Neural cell (in vitro differentiated cells): Measurements from ENCODE around the gene PTGR3. TPM values are rescaled to one million over a fixed set of nuclear protein-coding genes. Genes with fewer than 3 reads are reported as not detected.

Source experiments
- H2AFZ ChIP-seq: fragments of 200-600, 300-800 bp; sonication (generic), shearing (Covaris generic); 2 replicates; pipeline ENCODE4 v1.6.0; 2014; ENCODE audit warnings: low read depth, mild to moderate bottlenecking, antibody characterized with exemption, low read length, moderate library complexity
- H3F3A ChIP-seq: fragments of 200-600 bp; shearing (Covaris generic); 2 replicates; pipeline ENCODE4 v1.6.1; 2016; ENCODE audit warnings: mild to moderate bottlenecking, moderate library complexity, mixed read lengths, antibody characterized with exemption, low read length; ENCODE audit not compliant: insufficient read depth, poor library complexity, severe bottlenecking
- H3K27ac ChIP-seq: fragments of 200-600, 300-800 bp; sonication (generic), shearing (Covaris generic); 2 replicates; pipeline ENCODE4 v1.5.1; 2014; ENCODE audit warnings: mild to moderate bottlenecking, low read length, moderate library complexity
- H3K27me3 ChIP-seq: fragments of 300-800, 200-600 bp; sonication (generic), shearing (Covaris generic); 2 replicates; pipeline ENCODE4 v1.6.0; 2014; ENCODE audit warnings: mild to moderate bottlenecking, low read depth, low read length, moderate library complexity; ENCODE audit not compliant: insufficient read depth
- H3K36me3 ChIP-seq: fragments of 300-800, 200-600 bp; sonication (generic), shearing (Covaris generic); 2 replicates; pipeline ENCODE4 v1.5.1; 2014; ENCODE audit warnings: mild to moderate bottlenecking, antibody characterized with exemption, low read length, moderate library complexity; ENCODE audit not compliant: insufficient read depth
- H3K4me2 ChIP-seq: fragments of 300-800, 200-600 bp; sonication (generic), shearing (Covaris generic); 2 replicates; pipeline ENCODE4 v1.6.0; 2014; ENCODE audit warnings: mild to moderate bottlenecking, low read length
- H3K4me3 ChIP-seq: fragments of 300-800, 200-600 bp; sonication (generic), shearing (Covaris generic); 2 replicates; pipeline ENCODE4 v1.5.1; 2014; ENCODE audit warnings: mild to moderate bottlenecking, low read length, moderate library complexity
- H3K79me2 ChIP-seq: fragments of 200-600 bp; shearing (Covaris generic); replicated peaks from 2 replicates; pipeline ENCODE4 v1.6.0; 2014; ENCODE audit warnings: mild to moderate bottlenecking, low read length, moderate library complexity; ENCODE audit not compliant: insufficient read depth
- H3K9ac ChIP-seq: fragments of 300-800, 200-600 bp; sonication (generic), shearing (Covaris generic); 2 replicates; pipeline ENCODE4 v1.6.1; 2016; ENCODE audit warnings: mild to moderate bottlenecking, low read length, mixed read lengths
- H3K9me2 ChIP-seq: fragments of 200-600 bp; shearing (Covaris generic); 2 replicates; pipeline ENCODE4 v1.6.1; 2016; ENCODE audit warnings: mild to moderate bottlenecking, low read length, mixed read lengths; ENCODE audit not compliant: insufficient read depth
- H3K9me3 ChIP-seq: fragments of 200-600, 300-800 bp; sonication (generic), shearing (Covaris generic); 2 replicates; pipeline ENCODE4 v1.6.1; 2016; ENCODE audit warnings: mild to moderate bottlenecking, mixed run types, low read length, moderate library complexity, mixed read lengths
- H4K20me1 ChIP-seq: fragments of 200-600 bp; shearing (Covaris generic); 2 replicates; pipeline ENCODE4 v1.6.1; 2016; ENCODE audit warnings: mild to moderate bottlenecking, mixed run types; ENCODE audit not compliant: insufficient read depth
- CTCF ChIP-seq: fragments of 450-650 bp; IDR thresholded peaks from 2 replicates; pipeline ENCODE4 v1.5.1; 2014; ENCODE audit warnings: antibody characterized with exemption, mild to moderate bottlenecking, moderate library complexity; ENCODE audit not compliant: poor library complexity, severe bottlenecking
- EP300 ChIP-seq: fragments of 450-650 bp; conservative IDR thresholded peaks from 2 replicates; pipeline ENCODE4 v1.6.1; 2014; ENCODE audit warnings: antibody characterized with exemption, mild to moderate bottlenecking, moderate library complexity; ENCODE audit not compliant: poor library complexity, severe bottlenecking
- EZH2 ChIP-seq: fragments of 200-600, 300-800 bp; shearing (Covaris generic), sonication (generic); IDR thresholded peaks from 2 replicates; pipeline ENCODE4 v1.6.1; 2014; ENCODE audit warnings: antibody characterized with exemption, low read length, borderline replicate concordance, mild to moderate bottlenecking; ENCODE audit not compliant: insufficient read depth, poor library complexity, severe bottlenecking
- MXI1 ChIP-seq: fragments of 450-650 bp; conservative IDR thresholded peaks from 2 replicates; pipeline ENCODE4 v1.6.1; 2014; ENCODE audit warnings: antibody characterized with exemption, mild to moderate bottlenecking; ENCODE audit not compliant: poor library complexity, severe bottlenecking
- POLR2AphosphoS5 ChIP-seq: IDR thresholded peaks from 2 replicates; pipeline ENCODE4 v1.6.1; 2012
- RAD21 ChIP-seq: fragments of 450-650 bp; conservative IDR thresholded peaks from 2 replicates; pipeline ENCODE4 v1.6.1; 2014; ENCODE audit warnings: antibody characterized with exemption, mild to moderate bottlenecking, moderate library complexity
- REST ChIP-seq: IDR thresholded peaks from 2 replicates; pipeline ENCODE4 v1.6.1; 2012; ENCODE audit warnings: borderline replicate concordance
- SMC3 ChIP-seq: fragments of 450-650 bp; conservative IDR thresholded peaks from 2 replicates; pipeline ENCODE4 v1.6.1; 2014; ENCODE audit warnings: antibody characterized with exemption, mild to moderate bottlenecking, moderate library complexity; ENCODE audit not compliant: poor library complexity
- TAF1 ChIP-seq: IDR thresholded peaks from 2 replicates; pipeline ENCODE4 v1.6.1; 2012; ENCODE audit warnings: low read depth
- polyA minus RNA-seq: library from RNA; depleted of rRNA, polyadenylated mRNA; stranded (reverse); fragments of >200 nt; gene quantifications from 2 replicates; pipeline ENCODE4 v1.2.3, GENCODE V29; 2014
- polyA plus RNA-seq: library from polyadenylated mRNA; depleted of rRNA; stranded (reverse); fragments of >200 nt; gene quantifications from 2 replicates; pipeline ENCODE4 v1.2.3, GENCODE V29; 2014

The PTGR3 gene
- polyA plus RNA-seq (2.9 and 5.9 TPM in 2 replicates), polyA minus RNA-seq (3.7 and 5.8 TPM in 2 replicates)

- no peaks in the 10 kb centered on the region for H3K9me3 ChIP-seq
- H3K36me3 ChIP-seq = no peaks in the 10 kb centered on the region
- peak within 1 kb of the TSS; percentile 57 for H3K9ac ChIP-seq
- no peak within 1 kb of the TSS for H3K27ac ChIP-seq
- H3K79me2 ChIP-seq = peaks cover 25% of the 10 kb centered on the region
- peak within 1 kb of the TSS; percentile 63 for H3K4me2 ChIP-seq
- no peaks in the 10 kb centered on the region for H3K9me2 ChIP-seq
- TF ChIP-seq POLR2AphosphoS5 (no peak), MXI1 (peak; percentile 62), RAD21 (peak; percentile 43), SMC3 (peak; percentile 39)
- H2AFZ ChIP-seq = no peak within 1 kb of the TSS
- H4K20me1 ChIP-seq = peaks cover 5% of the 10 kb centered on the region
- peaks cover 4% of the 10 kb centered on the region for H3F3A ChIP-seq
- H3K4me3 ChIP-seq = peak within 1 kb of the TSS; percentile 75
- peaks cover 83% of the 10 kb centered on the region for H3K27me3 ChIP-seq
Measured at GRCh38 chr18:75209129-75209950, at the start of gene PTGR3. PTGR3 (minus strand) TSS chr18:75209139; CDS start chr18:75209058, 81 bp downstream.

GRCh38 chr18:75257605-75258004, 48.7 kb upstream of the PTGR3 start:
- no peaks in the 10 kb centered on the region for H3K79me2 ChIP-seq
- no peaks in the 10 kb centered on the region for H3K9me2 ChIP-seq
- no peaks in the 10 kb centered on the region for H3F3A ChIP-seq
- no peaks in the 10 kb centered on the region for H3K9me3 ChIP-seq
- no peak overlapping the region for H3K27ac ChIP-seq
- H2AFZ ChIP-seq = no peak overlapping the region
- H3K27me3 ChIP-seq = peaks cover 19% of the 10 kb centered on the region
- H3K4me2 ChIP-seq = no peak overlapping the region
- TF ChIP-seq TAF1 = no peak
- no peak for TF ChIP-seq EZH2
- TF ChIP-seq REST = no peak
- TF ChIP-seq POLR2AphosphoS5 = no peak
- no peak for TF ChIP-seq MXI1
- H3K4me3 ChIP-seq = no peak overlapping the region
- H3K36me3 ChIP-seq = no peaks in the 10 kb centered on the region
- no peak overlapping the region for H3K9ac ChIP-seq
- H4K20me1 ChIP-seq = no peaks in the 10 kb centered on the region

- no peaks in the 10 kb centered on the region for H3K9me2 ChIP-seq
- TF ChIP-seq EP300 = no peak
- no peak for TF ChIP-seq POLR2AphosphoS5
- no peak for TF ChIP-seq RAD21
- no peak for TF ChIP-seq REST
- TF ChIP-seq TAF1 = no peak
- TF ChIP-seq SMC3 = no peak
- no peak for TF ChIP-seq CTCF
- TF ChIP-seq MXI1 = no peak
- no peak for TF ChIP-seq EZH2
- H3K9ac ChIP-seq = no peak overlapping the region
- H3K36me3 ChIP-seq = no peaks in the 10 kb centered on the region
- H3K79me2 ChIP-seq = no peaks in the 10 kb centered on the region
- peaks cover 9% of the 10 kb centered on the region for H3K27me3 ChIP-seq
- no peak overlapping the region for H3K27ac ChIP-seq
- no peak overlapping the region for H2AFZ ChIP-seq
- H3F3A ChIP-seq = no peaks in the 10 kb centered on the region
- no peak overlapping the region for H3K4me3 ChIP-seq
- H3K9me3 ChIP-seq = no peaks in the 10 kb centered on the region
- H3K4me2 ChIP-seq = no peak overlapping the region
- H4K20me1 ChIP-seq = no peaks in the 10 kb centered on the region
Measured at GRCh38 chr18:75256376-75256775, 47.4 kb upstream of the PTGR3 start.
